K562 (cell line): ENCODE data around the gene RNF212B. TPM values are rescaled to one million over a fixed set of nuclear protein-coding genes. Genes with fewer than 3 reads are reported as not detected.

Experiments used
- ARHGAP35 ChIP-seq: fragments of 450-650 bp; IDR thresholded peaks from 2 replicates; pipeline ENCODE4 v1.6.1; 2018; ENCODE audit not compliant: partially characterized antibody
- CEBPG ChIP-seq, 3 experiments: fragments of 200-800 bp in 1 of 3; sonication (Bioruptor generic) in 1 of 3; sonication (generic) in 1 of 3; formaldehyde crosslinking in 1 of 3; IDR thresholded peaks in 2 of 3; conservative IDR thresholded peaks in 1 of 3; 2 replicates each; pipeline versions ENCODE4 v1.6.1 to v1.8.0; 2016 to 2022; ENCODE audit warnings: missing compliant biosample characterization in 2 of 3, missing genetic modification characterization in 2 of 3, mild to moderate bottlenecking in 1 of 3, missing genetic modification reagents in 1 of 3
- CREM ChIP-seq: IDR thresholded peaks from 2 replicates; pipeline ENCODE4 v1.6.1; 2014; ENCODE audit warnings: antibody characterized with exemption, low read depth
- CSDE1 ChIP-seq, 2 experiments: fragments of 450-650 bp; IDR thresholded peaks; 2 replicates each; pipeline ENCODE4 v1.6.1; 2016; ENCODE audit warnings: mild to moderate bottlenecking in 1 of 2
- FOXA1 ChIP-seq: fragments of 450-650 bp; IDR thresholded peaks from 2 replicates; pipeline ENCODE4 v1.6.1; 2016; ENCODE audit warnings: mild to moderate bottlenecking, borderline replicate concordance
- FOXA3 ChIP-seq, 2 experiments: fragments of 450-650 bp in 1 of 2; sonication (generic) in 1 of 2; formaldehyde crosslinking; IDR thresholded peaks in 1 of 2; conservative IDR thresholded peaks in 1 of 2; 2 replicates each; pipeline versions ENCODE4 v1.4.0 to v1.8.0; 2020 to 2022; ENCODE audit warnings: mild to moderate bottlenecking in 2 of 2, missing genetic modification reagents in 1 of 2
- JUNB ChIP-seq: fragments of 450-650 bp; formaldehyde crosslinking; conservative IDR thresholded peaks from 2 replicates; pipeline ENCODE4 v1.4.0; 2020; ENCODE audit warnings: mild to moderate bottlenecking
- KAT8 ChIP-seq: fragments of 450-650 bp; IDR thresholded peaks from 2 replicates; pipeline ENCODE4 v1.6.1; 2016; ENCODE audit warnings: low read depth, mild to moderate bottlenecking
- MAFK ChIP-seq: IDR thresholded peaks from 2 replicates; pipeline ENCODE4 v1.6.1; 2011; ENCODE audit warnings: low read length, improper control_type of control experiment
- MEIS2 ChIP-seq: fragments of 450-650 bp; IDR thresholded peaks from 2 replicates; pipeline ENCODE4 v1.6.1; 2014; ENCODE audit warnings: mild to moderate bottlenecking; ENCODE audit not compliant: partially characterized antibody
- NFE2L1 ChIP-seq: fragments of 450-650 bp; IDR thresholded peaks from 2 replicates; pipeline ENCODE4 v1.6.1; 2016; ENCODE audit warnings: missing genetic modification characterization, low read depth, mild to moderate bottlenecking, missing compliant biosample characterization, moderate library complexity, borderline replicate concordance
- NFIC ChIP-seq: fragments of 450-650 bp; IDR thresholded peaks from 2 replicates; pipeline ENCODE4 v1.6.1; 2017; ENCODE audit warnings: mild to moderate bottlenecking, inconsistent platforms
- OTX1 ChIP-seq: fragments of 450-650 bp; formaldehyde crosslinking; IDR thresholded peaks from 2 replicates; pipeline ENCODE4 v1.4.0; 2022; ENCODE audit warnings: mild to moderate bottlenecking
- POLR2A ChIP-seq: fragments of 450-650 bp; conservative IDR thresholded peaks from 2 replicates; pipeline ENCODE4 v1.6.1; 2016
- POLR3A ChIP-seq: IDR thresholded peaks from 2 replicates; pipeline ENCODE4 v1.6.1; 2011; ENCODE audit warnings: borderline replicate concordance, mild to moderate bottlenecking, moderate library complexity; ENCODE audit not compliant: insufficient read length, insufficient read depth; ENCODE audit errors: extremely low read depth
- SAFB ChIP-seq: fragments of 200-400 bp; formaldehyde crosslinking; IDR thresholded peaks from 2 replicates; pipeline ENCODE4 v1.6.1; 2017; ENCODE audit warnings: low read depth, low read length, borderline replicate concordance
- SAP30 ChIP-seq: fragments of 200-600 bp; sonication (generic); IDR thresholded peaks from 2 replicates; pipeline ENCODE4 v1.6.1; 2012; ENCODE audit warnings: borderline replicate concordance, low read depth, mild to moderate bottlenecking, moderate library complexity, low read length, control low read depth, inconsistent platforms; ENCODE audit not compliant: insufficient read depth, poor library complexity, severe bottlenecking
- SP1 ChIP-seq: sonication (generic); formaldehyde crosslinking; IDR thresholded peaks from 2 replicates; pipeline ENCODE4 v1.8.1; 2022; ENCODE audit warnings: mild to moderate bottlenecking, missing genetic modification reagents
- XRCC5 ChIP-seq: fragments of 200-400 bp; formaldehyde crosslinking; IDR thresholded peaks from 2 replicates; pipeline ENCODE4 v1.6.1; 2017; ENCODE audit warnings: low read depth, mild to moderate bottlenecking, low read length
- ZBTB26 ChIP-seq: fragments of 450-650 bp; formaldehyde crosslinking; IDR thresholded peaks from 2 replicates; pipeline ENCODE4 v1.4.0; 2022; ENCODE audit warnings: missing genetic modification characterization
- ZC3H4 ChIP-seq: sonication (generic); formaldehyde crosslinking; IDR thresholded peaks from 2 replicates; pipeline ENCODE4 v1.9.0; 2021; ENCODE audit warnings: missing genetic modification reagents, borderline replicate concordance
- ZFP36 ChIP-seq: fragments of 150-350 bp; IDR thresholded peaks from 2 replicates; pipeline ENCODE4 v1.6.1; 2018; ENCODE audit warnings: low read length, low read depth; ENCODE audit not compliant: partially characterized antibody
- ZNF217 ChIP-seq: sonication (generic); formaldehyde crosslinking; IDR thresholded peaks from 2 replicates; pipeline ENCODE4 v1.8.0; 2022; ENCODE audit warnings: mild to moderate bottlenecking, missing genetic modification reagents
- ZNF232 ChIP-seq: sonication (generic); formaldehyde crosslinking; IDR thresholded peaks from 2 replicates; pipeline ENCODE4 v1.8.0; 2022; ENCODE audit warnings: mild to moderate bottlenecking, missing genetic modification reagents
- polyA plus RNA-seq, 8 experiments: library from polyadenylated mRNA; depleted of rRNA in 4 of 8; stranded (reverse) in 5 of 8; unstranded in 3 of 8; fragments of >200 nt; fragmentation: Nextera tagmentation in 2 of 8; fragmentation: Illumina TruSeq in 1 of 8; extraction: Ambion mirVana in 2 of 8; extraction: Trizol in 1 of 8; gene quantifications; 2 replicates each; pipeline versions ENCODE4 v1.2.1 to v1.2.3, GENCODE V29; 2011 to 2014; ENCODE audit warnings: inconsistent platforms in 1 of 8, missing spikeins in 1 of 8
- total RNA-seq, 7 experiments: library from RNA; depleted of rRNA in 6 of 7; stranded (reverse); fragments of >200 nt in 6 of 7; fragmentation: Illumina TruSeq in 2 of 7; extraction: Trizol in 2 of 7; gene quantifications; 2 replicates each; pipeline versions ENCODE4 v1.2.1 to v1.2.3, GENCODE V29; 2011 to 2021; ENCODE audit warnings: low replicate concordance in 1 of 7
- TF ChIP-seq, protein P1 (sequence below): sonication (generic); formaldehyde crosslinking; IDR thresholded peaks from 2 replicates; pipeline ENCODE4 v1.8.0; 2023; ENCODE audit warnings: mild to moderate bottlenecking, missing genetic modification reagents

RNF212B gene
- total and polyA plus RNA-seq, 9 of the 15 experiments (the other 6 are each of a cell fraction or from before 2014, with no cell fraction given) = 0.15 to 0.43 (median 0.27) TPM; not detected in 3

DNA sequence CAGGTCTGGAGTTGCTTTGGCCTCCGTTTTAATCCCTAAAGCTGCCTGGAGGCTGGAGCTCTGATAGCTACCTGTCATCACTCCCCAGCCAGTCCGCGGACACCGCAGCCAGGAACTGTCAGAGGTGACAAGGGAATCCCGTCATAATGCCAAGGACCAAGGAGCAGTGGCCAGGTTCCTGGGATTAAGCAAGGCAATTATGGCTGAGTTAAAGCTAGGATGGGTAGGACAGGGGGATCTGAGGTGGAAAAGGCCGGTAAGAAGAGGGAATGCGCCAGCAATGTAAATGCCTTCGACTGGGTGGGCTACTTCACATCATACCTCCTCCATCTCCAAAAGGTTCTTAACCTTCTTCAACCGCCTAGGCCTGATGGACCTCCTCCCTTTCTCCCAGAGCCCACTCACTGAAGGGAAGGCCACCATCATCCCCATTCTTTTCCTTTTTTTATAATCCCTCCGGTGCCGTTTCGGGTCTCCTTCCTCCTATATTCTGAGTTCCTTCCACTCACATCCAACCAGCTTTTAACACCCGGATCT lies 63.0 kb downstream of the RNF212B start (continued):
- TF ChIP-seq ZNF232 (CRISPR knock-in tag) = no peak
- TF ChIP-seq SAFB = no peak
- TF ChIP-seq, protein P1, sequence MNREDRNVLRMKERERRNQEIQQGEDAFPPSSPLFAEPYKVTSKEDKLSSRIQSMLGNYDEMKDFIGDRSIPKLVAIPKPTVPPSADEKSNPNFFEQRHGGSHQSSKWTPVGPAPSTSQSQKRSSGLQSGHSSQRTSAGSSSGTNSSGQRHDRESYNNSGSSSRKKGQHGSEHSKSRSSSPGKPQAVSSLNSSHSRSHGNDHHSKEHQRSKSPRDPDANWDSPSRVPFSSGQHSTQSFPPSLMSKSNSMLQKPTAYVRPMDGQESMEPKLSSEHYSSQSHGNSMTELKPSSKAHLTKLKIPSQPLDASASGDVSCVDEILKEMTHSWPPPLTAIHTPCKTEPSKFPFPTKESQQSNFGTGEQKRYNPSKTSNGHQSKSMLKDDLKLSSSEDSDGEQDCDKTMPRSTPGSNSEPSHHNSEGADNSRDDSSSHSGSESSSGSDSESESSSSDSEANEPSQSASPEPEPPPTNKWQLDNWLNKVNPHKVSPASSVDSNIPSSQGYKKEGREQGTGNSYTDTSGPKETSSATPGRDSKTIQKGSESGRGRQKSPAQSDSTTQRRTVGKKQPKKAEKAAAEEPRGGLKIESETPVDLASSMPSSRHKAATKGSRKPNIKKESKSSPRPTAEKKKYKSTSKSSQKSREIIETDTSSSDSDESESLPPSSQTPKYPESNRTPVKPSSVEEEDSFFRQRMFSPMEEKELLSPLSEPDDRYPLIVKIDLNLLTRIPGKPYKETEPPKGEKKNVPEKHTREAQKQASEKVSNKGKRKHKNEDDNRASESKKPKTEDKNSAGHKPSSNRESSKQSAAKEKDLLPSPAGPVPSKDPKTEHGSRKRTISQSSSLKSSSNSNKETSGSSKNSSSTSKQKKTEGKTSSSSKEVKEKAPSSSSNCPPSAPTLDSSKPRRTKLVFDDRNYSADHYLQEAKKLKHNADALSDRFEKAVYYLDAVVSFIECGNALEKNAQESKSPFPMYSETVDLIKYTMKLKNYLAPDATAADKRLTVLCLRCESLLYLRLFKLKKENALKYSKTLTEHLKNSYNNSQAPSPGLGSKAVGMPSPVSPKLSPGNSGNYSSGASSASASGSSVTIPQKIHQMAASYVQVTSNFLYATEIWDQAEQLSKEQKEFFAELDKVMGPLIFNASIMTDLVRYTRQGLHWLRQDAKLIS (CRISPR knock-in tag) = no peak
- no peak for TF ChIP-seq XRCC5
- no peak for TF ChIP-seq ZC3H4 (CRISPR knock-in tag)
- TF ChIP-seq CEBPG (CRISPR knock-in tag; IDR thresholded peaks at IDR 0.05) = peak; percentile 29; the same call in 1 of the 2 replicates
- TF ChIP-seq CEBPG (tag; conservative IDR thresholded peaks at IDR 0.05 in 1 of 2, IDR thresholded peaks at IDR 0.05 in 1 of 2) = no peak
- TF ChIP-seq MEIS2 = peak; percentile 85
- TF ChIP-seq ARHGAP35 = no peak
- TF ChIP-seq ZBTB26 = no peak
- TF ChIP-seq NFE2L1 (tag) = no peak
- TF ChIP-seq CREM = no peak
- TF ChIP-seq KAT8 = no peak
- 0 out of 4 replicates have a peak, but pooled peaks of 1 of the 2 experiments have one; percentile 39 for TF ChIP-seq FOXA3 (CRISPR knock-in tag; conservative IDR thresholded peaks at IDR 0.05 in 1 of 2, IDR thresholded peaks at IDR 0.05 in 1 of 2)
- TF ChIP-seq POLR3A = no peak
- no peak for TF ChIP-seq ZFP36
- TF ChIP-seq MAFK = no peak
- TF ChIP-seq NFIC = 0 out of 2 replicates have a peak, but pooled peaks have one; percentile 2
- no peak for TF ChIP-seq CSDE1 (IDR thresholded peaks at IDR 0.05)
- TF ChIP-seq ZNF217 (CRISPR knock-in tag) = no peak
- TF ChIP-seq SAP30 = peak; percentile 63
- 0 out of 2 replicates have a peak, but pooled peaks have one; percentile 29 for TF ChIP-seq POLR2A
- 0 out of 2 replicates have a peak, but pooled peaks have one; percentile 6 for TF ChIP-seq OTX1 (CRISPR knock-in tag)
- TF ChIP-seq FOXA1 = no peak
- TF ChIP-seq SP1 (CRISPR knock-in tag) = no peak; the same call in 1 of the 2 replicates
- TF ChIP-seq JUNB (CRISPR knock-in tag) = no peak
